Neural cell (in vitro differentiated cells): ENCODE results near the gene TLR2. TPM values are rescaled to one million over a fixed set of nuclear protein-coding genes. Genes with fewer than 3 reads are reported as not detected.

ENCODE experiments used
- H2AFZ ChIP-seq: fragments of 200-600, 300-800 bp; sonication (generic), shearing (Covaris generic); 2 replicates; pipeline ENCODE4 v1.6.0; 2014; ENCODE audit warnings: low read depth, mild to moderate bottlenecking, antibody characterized with exemption, low read length, moderate library complexity
- H3F3A ChIP-seq: fragments of 200-600 bp; shearing (Covaris generic); 2 replicates; pipeline ENCODE4 v1.6.1; 2016; ENCODE audit warnings: mild to moderate bottlenecking, moderate library complexity, mixed read lengths, antibody characterized with exemption, low read length; ENCODE audit not compliant: insufficient read depth, poor library complexity, severe bottlenecking
- H3K27ac ChIP-seq: fragments of 200-600, 300-800 bp; sonication (generic), shearing (Covaris generic); 2 replicates; pipeline ENCODE4 v1.5.1; 2014; ENCODE audit warnings: mild to moderate bottlenecking, low read length, moderate library complexity
- H3K27me3 ChIP-seq: fragments of 300-800, 200-600 bp; sonication (generic), shearing (Covaris generic); 2 replicates; pipeline ENCODE4 v1.6.0; 2014; ENCODE audit warnings: mild to moderate bottlenecking, low read depth, low read length, moderate library complexity; ENCODE audit not compliant: insufficient read depth
- H3K36me3 ChIP-seq: fragments of 300-800, 200-600 bp; sonication (generic), shearing (Covaris generic); 2 replicates; pipeline ENCODE4 v1.5.1; 2014; ENCODE audit warnings: mild to moderate bottlenecking, antibody characterized with exemption, low read length, moderate library complexity; ENCODE audit not compliant: insufficient read depth
- H3K4me2 ChIP-seq: fragments of 300-800, 200-600 bp; sonication (generic), shearing (Covaris generic); 2 replicates; pipeline ENCODE4 v1.6.0; 2014; ENCODE audit warnings: mild to moderate bottlenecking, low read length
- H3K4me3 ChIP-seq: fragments of 300-800, 200-600 bp; sonication (generic), shearing (Covaris generic); 2 replicates; pipeline ENCODE4 v1.5.1; 2014; ENCODE audit warnings: mild to moderate bottlenecking, low read length, moderate library complexity
- H3K79me2 ChIP-seq: fragments of 200-600 bp; shearing (Covaris generic); replicated peaks from 2 replicates; pipeline ENCODE4 v1.6.0; 2014; ENCODE audit warnings: mild to moderate bottlenecking, low read length, moderate library complexity; ENCODE audit not compliant: insufficient read depth
- H3K9ac ChIP-seq: fragments of 300-800, 200-600 bp; sonication (generic), shearing (Covaris generic); 2 replicates; pipeline ENCODE4 v1.6.1; 2016; ENCODE audit warnings: mild to moderate bottlenecking, low read length, mixed read lengths
- H3K9me2 ChIP-seq: fragments of 200-600 bp; shearing (Covaris generic); 2 replicates; pipeline ENCODE4 v1.6.1; 2016; ENCODE audit warnings: mild to moderate bottlenecking, low read length, mixed read lengths; ENCODE audit not compliant: insufficient read depth
- H3K9me3 ChIP-seq: fragments of 200-600, 300-800 bp; sonication (generic), shearing (Covaris generic); 2 replicates; pipeline ENCODE4 v1.6.1; 2016; ENCODE audit warnings: mild to moderate bottlenecking, mixed run types, low read length, moderate library complexity, mixed read lengths
- H4K20me1 ChIP-seq: fragments of 200-600 bp; shearing (Covaris generic); 2 replicates; pipeline ENCODE4 v1.6.1; 2016; ENCODE audit warnings: mild to moderate bottlenecking, mixed run types; ENCODE audit not compliant: insufficient read depth
- EP300 ChIP-seq: fragments of 450-650 bp; conservative IDR thresholded peaks from 2 replicates; pipeline ENCODE4 v1.6.1; 2014; ENCODE audit warnings: antibody characterized with exemption, mild to moderate bottlenecking, moderate library complexity; ENCODE audit not compliant: poor library complexity, severe bottlenecking
- EZH2 ChIP-seq: fragments of 200-600, 300-800 bp; shearing (Covaris generic), sonication (generic); IDR thresholded peaks from 2 replicates; pipeline ENCODE4 v1.6.1; 2014; ENCODE audit warnings: antibody characterized with exemption, low read length, borderline replicate concordance, mild to moderate bottlenecking; ENCODE audit not compliant: insufficient read depth, poor library complexity, severe bottlenecking
- MXI1 ChIP-seq: fragments of 450-650 bp; conservative IDR thresholded peaks from 2 replicates; pipeline ENCODE4 v1.6.1; 2014; ENCODE audit warnings: antibody characterized with exemption, mild to moderate bottlenecking; ENCODE audit not compliant: poor library complexity, severe bottlenecking
- POLR2AphosphoS5 ChIP-seq: IDR thresholded peaks from 2 replicates; pipeline ENCODE4 v1.6.1; 2012
- RAD21 ChIP-seq: fragments of 450-650 bp; conservative IDR thresholded peaks from 2 replicates; pipeline ENCODE4 v1.6.1; 2014; ENCODE audit warnings: antibody characterized with exemption, mild to moderate bottlenecking, moderate library complexity
- SMC3 ChIP-seq: fragments of 450-650 bp; conservative IDR thresholded peaks from 2 replicates; pipeline ENCODE4 v1.6.1; 2014; ENCODE audit warnings: antibody characterized with exemption, mild to moderate bottlenecking, moderate library complexity; ENCODE audit not compliant: poor library complexity
- TAF1 ChIP-seq: IDR thresholded peaks from 2 replicates; pipeline ENCODE4 v1.6.1; 2012; ENCODE audit warnings: low read depth
- polyA plus RNA-seq: library from polyadenylated mRNA; depleted of rRNA; stranded (reverse); fragments of >200 nt; gene quantifications from 2 replicates; pipeline ENCODE4 v1.2.3, GENCODE V29; 2014
- TF ChIP-seq, protein P1 (sequence below): fragments of 450-650 bp; IDR thresholded peaks from 2 replicates; pipeline ENCODE4 v1.5.1; 2014; ENCODE audit warnings: antibody characterized with exemption, mild to moderate bottlenecking, moderate library complexity; ENCODE audit not compliant: poor library complexity, severe bottlenecking
- TF ChIP-seq, protein P2 (sequence below): IDR thresholded peaks from 2 replicates; pipeline ENCODE4 v1.6.1; 2012; ENCODE audit warnings: borderline replicate concordance

TLR2 gene
- polyA plus RNA-seq, 1 donor from 2014 or later, result not detected

DNA sequence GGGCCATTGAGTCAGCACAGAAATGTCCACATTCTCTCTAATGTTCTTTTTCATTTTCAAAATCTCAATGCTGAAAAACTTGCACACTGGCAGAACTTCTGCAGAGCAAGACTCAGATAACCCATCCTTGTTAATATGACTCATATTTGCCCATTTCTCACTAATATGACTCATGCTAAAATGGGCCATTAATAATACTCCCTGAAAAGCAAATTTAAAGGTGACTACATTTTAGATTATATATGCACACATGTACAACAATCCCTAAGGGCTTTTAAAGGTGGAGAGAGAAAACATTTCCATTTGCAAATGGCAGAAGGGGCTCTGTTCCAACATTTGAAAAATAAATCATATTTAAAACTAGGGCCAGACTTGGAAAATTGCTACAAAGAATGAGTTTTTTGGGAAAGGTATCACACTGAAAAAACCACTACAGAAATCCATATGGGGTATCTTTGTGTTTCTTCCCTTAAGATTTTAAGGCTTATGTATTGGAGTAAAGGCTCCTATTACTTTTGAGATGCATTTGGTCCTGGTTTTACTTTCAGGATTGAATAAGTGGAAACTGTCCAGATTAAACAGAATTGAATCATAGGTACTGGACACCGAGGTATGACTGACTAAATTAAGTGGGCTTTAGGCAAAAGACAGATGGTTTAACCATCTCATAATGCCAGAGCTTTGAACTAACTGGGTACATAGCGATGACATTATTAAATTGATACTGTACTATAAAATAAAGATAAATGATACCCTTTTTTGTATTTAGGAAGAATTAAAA is 30.0 kb downstream of the TLR2 start:
- no peaks in the 10 kb centered on the region for H3K9me2 ChIP-seq
- H3K9ac ChIP-seq, result no peak overlapping the region
- TF ChIP-seq MXI1, result no peak
- no peak for TF ChIP-seq EP300
- TF ChIP-seq, protein P1, sequence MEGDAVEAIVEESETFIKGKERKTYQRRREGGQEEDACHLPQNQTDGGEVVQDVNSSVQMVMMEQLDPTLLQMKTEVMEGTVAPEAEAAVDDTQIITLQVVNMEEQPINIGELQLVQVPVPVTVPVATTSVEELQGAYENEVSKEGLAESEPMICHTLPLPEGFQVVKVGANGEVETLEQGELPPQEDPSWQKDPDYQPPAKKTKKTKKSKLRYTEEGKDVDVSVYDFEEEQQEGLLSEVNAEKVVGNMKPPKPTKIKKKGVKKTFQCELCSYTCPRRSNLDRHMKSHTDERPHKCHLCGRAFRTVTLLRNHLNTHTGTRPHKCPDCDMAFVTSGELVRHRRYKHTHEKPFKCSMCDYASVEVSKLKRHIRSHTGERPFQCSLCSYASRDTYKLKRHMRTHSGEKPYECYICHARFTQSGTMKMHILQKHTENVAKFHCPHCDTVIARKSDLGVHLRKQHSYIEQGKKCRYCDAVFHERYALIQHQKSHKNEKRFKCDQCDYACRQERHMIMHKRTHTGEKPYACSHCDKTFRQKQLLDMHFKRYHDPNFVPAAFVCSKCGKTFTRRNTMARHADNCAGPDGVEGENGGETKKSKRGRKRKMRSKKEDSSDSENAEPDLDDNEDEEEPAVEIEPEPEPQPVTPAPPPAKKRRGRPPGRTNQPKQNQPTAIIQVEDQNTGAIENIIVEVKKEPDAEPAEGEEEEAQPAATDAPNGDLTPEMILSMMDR, result no peak
- TF ChIP-seq, protein P2, sequence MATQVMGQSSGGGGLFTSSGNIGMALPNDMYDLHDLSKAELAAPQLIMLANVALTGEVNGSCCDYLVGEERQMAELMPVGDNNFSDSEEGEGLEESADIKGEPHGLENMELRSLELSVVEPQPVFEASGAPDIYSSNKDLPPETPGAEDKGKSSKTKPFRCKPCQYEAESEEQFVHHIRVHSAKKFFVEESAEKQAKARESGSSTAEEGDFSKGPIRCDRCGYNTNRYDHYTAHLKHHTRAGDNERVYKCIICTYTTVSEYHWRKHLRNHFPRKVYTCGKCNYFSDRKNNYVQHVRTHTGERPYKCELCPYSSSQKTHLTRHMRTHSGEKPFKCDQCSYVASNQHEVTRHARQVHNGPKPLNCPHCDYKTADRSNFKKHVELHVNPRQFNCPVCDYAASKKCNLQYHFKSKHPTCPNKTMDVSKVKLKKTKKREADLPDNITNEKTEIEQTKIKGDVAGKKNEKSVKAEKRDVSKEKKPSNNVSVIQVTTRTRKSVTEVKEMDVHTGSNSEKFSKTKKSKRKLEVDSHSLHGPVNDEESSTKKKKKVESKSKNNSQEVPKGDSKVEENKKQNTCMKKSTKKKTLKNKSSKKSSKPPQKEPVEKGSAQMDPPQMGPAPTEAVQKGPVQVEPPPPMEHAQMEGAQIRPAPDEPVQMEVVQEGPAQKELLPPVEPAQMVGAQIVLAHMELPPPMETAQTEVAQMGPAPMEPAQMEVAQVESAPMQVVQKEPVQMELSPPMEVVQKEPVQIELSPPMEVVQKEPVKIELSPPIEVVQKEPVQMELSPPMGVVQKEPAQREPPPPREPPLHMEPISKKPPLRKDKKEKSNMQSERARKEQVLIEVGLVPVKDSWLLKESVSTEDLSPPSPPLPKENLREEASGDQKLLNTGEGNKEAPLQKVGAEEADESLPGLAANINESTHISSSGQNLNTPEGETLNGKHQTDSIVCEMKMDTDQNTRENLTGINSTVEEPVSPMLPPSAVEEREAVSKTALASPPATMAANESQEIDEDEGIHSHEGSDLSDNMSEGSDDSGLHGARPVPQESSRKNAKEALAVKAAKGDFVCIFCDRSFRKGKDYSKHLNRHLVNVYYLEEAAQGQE, result no peak
- TF ChIP-seq RAD21, result no peak
- TF ChIP-seq EZH2, result no peak
- TF ChIP-seq POLR2AphosphoS5, result no peak
- TF ChIP-seq SMC3, result no peak
- no peak for TF ChIP-seq TAF1
- H3K9me3 ChIP-seq, result no peaks in the 10 kb centered on the region
- H4K20me1 ChIP-seq, result no peaks in the 10 kb centered on the region
- H3K4me3 ChIP-seq, result no peak overlapping the region
- H3K27ac ChIP-seq, result no peak overlapping the region
- H2AFZ ChIP-seq, result no peak overlapping the region
- H3F3A ChIP-seq, result no peaks in the 10 kb centered on the region
- H3K27me3 ChIP-seq, result no peaks in the 10 kb centered on the region
- H3K36me3 ChIP-seq, result no peaks in the 10 kb centered on the region
- no peak overlapping the region for H3K4me2 ChIP-seq
- H3K79me2 ChIP-seq, result no peaks in the 10 kb centered on the region

DNA sequence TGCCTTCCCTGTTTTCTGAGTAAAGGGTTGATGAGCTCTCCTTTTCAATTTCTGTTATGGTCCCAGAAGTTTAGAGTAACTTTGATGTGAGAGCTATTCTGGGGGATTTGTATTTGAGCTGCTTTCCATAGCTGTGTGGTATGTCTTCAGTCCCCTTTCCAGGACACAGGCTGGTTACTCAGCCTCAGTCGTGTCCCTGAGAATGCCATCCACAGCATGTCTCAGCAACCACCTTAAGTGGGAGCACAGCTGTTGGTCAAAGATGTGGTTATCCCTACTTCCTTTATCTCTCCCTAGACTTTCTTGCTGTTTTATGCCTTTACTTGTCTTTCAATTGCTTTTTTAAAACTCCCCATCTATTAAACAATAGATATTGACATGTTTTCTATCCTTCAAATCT is 38.0 kb downstream of the TLR2 start:
- Histone ChIP-seq H3K4me3 (no peak overlapping the region), H2AFZ (no peak overlapping the region), H3K9ac (no peak overlapping the region), H3K27me3 (no peaks in the 10 kb centered on the region), H3K9me3 (no peaks in the 10 kb centered on the region), H3K27ac (no peak overlapping the region), H3F3A (no peaks in the 10 kb centered on the region), H3K4me2 (no peak overlapping the region), H3K9me2 (no peaks in the 10 kb centered on the region), H4K20me1 (no peaks in the 10 kb centered on the region), H3K36me3 (no peaks in the 10 kb centered on the region), H3K79me2 (no peaks in the 10 kb centered on the region)
- TF ChIP-seq EP300, result no peak
- no peak for TF ChIP-seq EZH2
- no peak for TF ChIP-seq RAD21
- TF ChIP-seq, protein P1, result no peak
- no peak for TF ChIP-seq TAF1
- no peak for TF ChIP-seq SMC3
- TF ChIP-seq MXI1, result no peak
- TF ChIP-seq, protein P2, result no peak
- no peak for TF ChIP-seq POLR2AphosphoS5
